ENCODE results near the gene CLPTM1. TPM values are rescaled to one million over a fixed set of nuclear protein-coding genes. Genes with fewer than 3 reads are reported as not detected.

The CLPTM1 gene
- total and polyA plus RNA-seq, 3 donors from 2014 or later, result 179 to 204 (median 198) TPM

DNA sequence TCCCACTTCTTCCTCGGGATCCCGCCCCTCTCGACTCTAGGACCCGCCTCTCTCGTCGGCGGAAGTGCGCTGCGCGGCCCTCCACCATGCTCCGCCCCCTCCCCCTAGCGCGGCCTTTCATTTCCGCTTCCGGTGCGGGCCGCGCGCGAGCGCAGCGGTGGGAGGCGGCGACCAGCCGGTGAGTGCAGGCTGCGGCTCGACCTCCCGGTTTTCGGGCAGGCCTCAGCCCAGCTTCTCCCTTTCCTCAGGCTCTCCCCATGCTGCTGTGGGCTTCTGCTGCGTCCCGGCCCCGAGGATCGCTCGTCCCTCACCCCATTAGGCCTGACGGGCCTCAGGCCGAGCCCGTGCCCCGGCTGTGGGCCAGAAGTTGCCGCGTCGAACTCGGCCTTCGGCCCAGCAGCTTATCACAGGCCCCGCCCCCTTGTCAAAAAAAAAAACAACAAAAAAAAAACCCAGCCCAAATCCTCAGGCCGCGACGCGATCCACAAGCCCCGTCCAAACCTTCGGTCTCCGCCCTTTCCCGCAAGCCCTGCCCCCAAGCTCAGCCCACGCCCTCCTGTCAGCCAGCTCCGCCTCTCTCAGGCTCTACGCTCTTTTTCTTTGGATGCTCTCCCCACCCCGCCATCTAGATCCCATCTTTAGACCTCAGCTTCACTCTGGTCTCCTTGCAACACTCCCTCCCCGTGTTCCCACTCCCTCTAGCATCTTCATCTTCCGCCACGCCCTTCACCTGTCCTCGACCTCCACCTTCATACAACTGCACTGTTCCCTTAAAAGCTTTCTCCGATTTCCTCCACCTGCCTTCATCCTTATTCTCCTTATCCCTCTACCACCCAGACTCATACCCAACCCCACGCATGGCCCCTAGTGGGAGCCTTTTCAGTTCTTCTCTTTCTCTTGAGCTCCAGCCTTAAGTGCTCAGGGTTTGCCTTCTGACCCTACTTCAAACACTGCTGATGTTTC is 84.0 kb downstream of the CLPTM1 start, which contains the start of gene CLASRP:
TSS of gene CLASRP (plus strand) at position 115 of the 963 bp plus-strand sequence. CDS start 1,168 bp downstream, outside the sequence.
- H3K27ac ChIP-seq, result peak within 1 kb of the TSS; percentile 91 to 92
- peak; percentile 94 for DNase-seq
- H3K9me3 ChIP-seq, result no peaks in the 10 kb centered on the region
- peaks cover 19% of the 10 kb centered on the region for H3K4me1 ChIP-seq
- TF ChIP-seq CTCF (IDR thresholded peaks at IDR 0.05) (no peak), POLR2A (IDR thresholded peaks at IDR 0.05) (peak; percentile 93)
- H3K36me3 ChIP-seq (ENCODE audit: low read depth, missing control alignments), result no peaks in the 10 kb centered on the region
- WGBS, 2 donors, result 1 to 2% methylated on average over 48 to 62 of the region's 62 CpGs
- H3K27me3 ChIP-seq, result no peaks in the 10 kb centered on the region
- peak within 1 kb of the TSS; percentile 91 to 94 for H3K4me3 ChIP-seq
- intact Hi-C loops (cut with DNase I; ENCODE audit: low total_unique reads), result no loop called here

DNA sequence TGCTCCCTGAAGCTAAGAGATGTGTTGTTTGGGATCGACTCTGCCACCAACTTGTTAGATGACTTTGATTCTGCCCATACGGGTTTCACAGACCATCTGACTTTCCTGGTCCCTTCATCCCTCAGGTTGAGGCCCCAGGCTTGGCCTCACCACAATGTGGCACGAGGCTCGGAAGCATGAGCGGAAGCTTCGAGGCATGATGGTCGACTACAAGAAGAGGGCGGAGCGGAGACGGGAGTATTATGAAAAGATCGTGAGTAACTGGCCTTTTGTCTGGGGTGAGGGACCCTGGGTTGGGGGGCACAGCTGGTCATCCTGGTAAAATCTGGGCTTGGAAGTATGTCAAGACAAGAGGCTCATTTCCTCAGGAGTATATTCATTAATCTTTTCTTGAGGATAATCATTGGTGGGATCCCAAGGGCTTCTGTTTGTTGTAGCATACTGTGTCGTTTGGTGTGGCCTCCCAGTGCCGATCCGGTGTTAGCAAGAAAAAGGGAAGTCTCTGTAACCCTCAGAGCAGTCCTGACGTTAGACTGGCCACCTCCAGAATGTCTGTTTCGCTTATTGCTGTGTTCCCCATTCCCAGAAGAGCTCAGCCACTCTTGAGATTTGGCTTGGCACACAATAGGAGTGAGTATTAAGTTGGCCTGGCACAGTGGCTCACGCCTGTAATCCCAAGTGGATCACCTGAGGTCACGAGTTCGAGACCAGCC is 85.0 kb downstream of the CLPTM1 start:
- intact Hi-C loops (cut with DNase I; ENCODE audit: low total_unique reads), result no loop called here
- Histone ChIP-seq H3K9me3 (no peaks in the 10 kb centered on the region), H3K4me1 (peaks cover 19% of the 10 kb centered on the region), H3K36me3 (ENCODE audit: low read depth, missing control alignments) (no peaks in the 10 kb centered on the region), H3K27ac (peak overlapping the region; percentile 24 to 91), H3K4me3 (peak overlapping the region; percentile 91 to 94), H3K27me3 (no peaks in the 10 kb centered on the region)
- DNase-seq, result no peak
- TF ChIP-seq POLR2A (IDR thresholded peaks at IDR 0.05) (no peak), CTCF (IDR thresholded peaks at IDR 0.05) (no peak)
- 56 to 60% methylated on average over 19 of the region's 19 CpGs for WGBS, 2 donors

DNA sequence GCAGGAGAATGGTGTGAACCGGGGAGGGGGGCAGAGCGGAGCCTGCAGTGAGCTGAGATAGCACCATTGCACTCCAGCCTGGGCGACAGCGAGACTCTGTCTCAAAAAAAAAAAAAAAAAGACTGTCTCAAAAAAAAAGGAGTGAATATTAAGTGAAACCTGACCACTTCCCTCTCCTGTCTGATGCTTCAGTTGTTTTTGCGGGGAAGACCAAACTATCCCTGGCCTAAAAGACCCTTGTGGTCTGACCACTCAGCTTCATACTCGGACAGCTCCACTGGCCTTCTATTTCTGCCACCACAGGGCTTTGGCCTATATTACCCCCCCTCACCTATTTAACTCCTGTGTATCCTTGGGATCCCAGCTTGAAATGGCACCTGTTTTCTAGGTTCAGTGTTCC is 85.9 kb downstream of the CLPTM1 start:
- no peak overlapping the region for H3K4me3 ChIP-seq
- H3K36me3 ChIP-seq (ENCODE audit: low read depth, missing control alignments), result no peaks in the 10 kb centered on the region
- no peak for TF ChIP-seq POLR2A (IDR thresholded peaks at IDR 0.05)
- no peak for TF ChIP-seq CTCF (IDR thresholded peaks at IDR 0.05)
- H3K9me3 ChIP-seq, result no peaks in the 10 kb centered on the region
- peaks cover 19% of the 10 kb centered on the region for H3K4me1 ChIP-seq
- WGBS, 2 donors, result 84 to 88% methylated on average over 6 of the region's 6 CpGs
- no peaks in the 10 kb centered on the region for H3K27me3 ChIP-seq
- no peak overlapping the region for H3K27ac ChIP-seq
- intact Hi-C loops (cut with DNase I; ENCODE audit: low total_unique reads), result no loop called here
- DNase-seq, result no peak

Other genes starting within 250 kb of the CLPTM1 start
- gene BCL3, start 206.7 kb upstream of the CLPTM1 start, total RNA-seq, result 10 to 100 TPM; 31.7 to 38.1 TPM
- gene BCL3, start 206.7 kb upstream of the CLPTM1 start, polyA plus RNA-seq (ENCODE audit: insufficient read depth, low read depth, low replicate concordance), result 15.5 TPM
- 1 to 10 TPM; 4.9 to 6.9 TPM for gene CBLC, start 177.5 kb upstream of the CLPTM1 start, total RNA-seq
- gene CBLC, start 177.5 kb upstream of the CLPTM1 start, polyA plus RNA-seq (ENCODE audit: insufficient read depth, low read depth, low replicate concordance), result 1.9 TPM
- gene BCAM, start 146.3 kb upstream of the CLPTM1 start, total RNA-seq, result 100 to 1,000 TPM in 1 of 2 donors, 10 to 100 TPM in 1; 67.8 to 128 TPM
- 113 TPM for gene BCAM, start 146.3 kb upstream of the CLPTM1 start, polyA plus RNA-seq (ENCODE audit: insufficient read depth, low read depth, low replicate concordance)
- gene NECTIN2, start 109.1 kb upstream of the CLPTM1 start, total RNA-seq, result 100 to 1,000 TPM; 268 to 278 TPM
- gene NECTIN2, start 109.1 kb upstream of the CLPTM1 start, polyA plus RNA-seq (ENCODE audit: insufficient read depth, low read depth, low replicate concordance), result 158 TPM
- 10 to 100 TPM; 54.7 to 67.3 TPM for gene TOMM40, start 64.1 kb upstream of the CLPTM1 start, total RNA-seq
- 43.1 TPM for gene TOMM40, start 64.1 kb upstream of the CLPTM1 start, polyA plus RNA-seq (ENCODE audit: insufficient read depth, low read depth, low replicate concordance)
- 100 to 1,000 TPM; 215 to 494 TPM for gene APOE, start 49.6 kb upstream of the CLPTM1 start, total RNA-seq
- 185 TPM for gene APOE, start 49.6 kb upstream of the CLPTM1 start, polyA plus RNA-seq (ENCODE audit: insufficient read depth, low read depth, low replicate concordance)
- 10 to 100 TPM in 1 of 2 donors, 1 to 10 TPM in 1; 9.4 to 43.9 TPM for gene APOC1, start 40.8 kb upstream of the CLPTM1 start, total RNA-seq
- gene APOC1, start 40.8 kb upstream of the CLPTM1 start, polyA plus RNA-seq (ENCODE audit: insufficient read depth, low read depth, low replicate concordance), result 42.9 TPM
- not detected for gene APOC4, start 13.1 kb upstream of the CLPTM1 start, total RNA-seq
- not detected for gene APOC4, start 13.1 kb upstream of the CLPTM1 start, polyA plus RNA-seq (ENCODE audit: insufficient read depth, low read depth, low replicate concordance)
- gene APOC2, start 9.3 kb upstream of the CLPTM1 start, total RNA-seq, result 1 to 10 TPM; 1.1 to 1.2 TPM
- gene APOC2, start 9.3 kb upstream of the CLPTM1 start, polyA plus RNA-seq (ENCODE audit: insufficient read depth, low read depth, low replicate concordance), result 2.9 TPM
- 1 to 10 TPM; 9.1 to 9.7 TPM for gene RELB, start 46.1 kb downstream of the CLPTM1 start, total RNA-seq
- gene RELB, start 46.1 kb downstream of the CLPTM1 start, polyA plus RNA-seq (ENCODE audit: insufficient read depth, low read depth, low replicate concordance), result 10.1 TPM
- gene CLASRP, start 83.7 kb downstream of the CLPTM1 start, total RNA-seq, result 100 to 1,000 TPM; 113 to 132 TPM
- 76.1 TPM for gene CLASRP, start 83.7 kb downstream of the CLPTM1 start, polyA plus RNA-seq (ENCODE audit: insufficient read depth, low read depth, low replicate concordance)
- 1 to 10 TPM; 5.8 to 6.7 TPM for gene ZNF296, start 121.1 kb downstream of the CLPTM1 start, total RNA-seq
- 3.0 TPM for gene ZNF296, start 121.1 kb downstream of the CLPTM1 start, polyA plus RNA-seq (ENCODE audit: insufficient read depth, low read depth, low replicate concordance)
- 10 to 100 TPM in 1 of 2 donors, 1 to 10 TPM in 1; 7.6 to 13.5 TPM for gene GEMIN7, start 123.9 kb downstream of the CLPTM1 start, total RNA-seq
- gene GEMIN7, start 123.9 kb downstream of the CLPTM1 start, polyA plus RNA-seq (ENCODE audit: insufficient read depth, low read depth, low replicate concordance), result 9.7 TPM
- gene PPP1R37, start 137.8 kb downstream of the CLPTM1 start, total RNA-seq, result 10 to 100 TPM; 82.5 to 83.0 TPM
- 28.5 TPM for gene PPP1R37, start 137.8 kb downstream of the CLPTM1 start, polyA plus RNA-seq (ENCODE audit: insufficient read depth, low read depth, low replicate concordance)
- 1 to 10 TPM; 1.3 to 4.2 TPM for gene NKPD1, start 205.6 kb downstream of the CLPTM1 start, total RNA-seq
- 1.0 TPM for gene NKPD1, start 205.6 kb downstream of the CLPTM1 start, polyA plus RNA-seq (ENCODE audit: insufficient read depth, low read depth, low replicate concordance)
- gene TRAPPC6A, start 222.9 kb downstream of the CLPTM1 start, total RNA-seq, result 10 to 100 TPM; 38.7 to 42.8 TPM
- gene TRAPPC6A, start 222.9 kb downstream of the CLPTM1 start, polyA plus RNA-seq (ENCODE audit: insufficient read depth, low read depth, low replicate concordance), result 37.0 TPM
- 10 to 100 TPM; 38.2 to 43.7 TPM for gene BLOC1S3, start 223.4 kb downstream of the CLPTM1 start, total RNA-seq
- 14.1 TPM for gene BLOC1S3, start 223.4 kb downstream of the CLPTM1 start, polyA plus RNA-seq (ENCODE audit: insufficient read depth, low read depth, low replicate concordance)

Data from testis (tissue), 3 donors.